ENCODE data around the gene AVPR1B. TPM values are rescaled to one million over a fixed set of nuclear protein-coding genes. Genes with fewer than 3 reads are reported as not detected.

AVPR1B gene
- total RNA-seq, 1 donor from 2014 or later = not detected

- DNase-seq (ENCODE audit: low read depth in 2 of 2) = no peak
These were observed 4.4 kb downstream of the AVPR1B start for GRCh38 chr1:206112600-206113301.

GRCh38 chr1:206111271-206111927, 5.8 kb downstream of the AVPR1B start:
- no peak for DNase-seq (ENCODE audit: low read depth in 2 of 2)

- DNase-seq (ENCODE audit: low read depth in 2 of 2) = no peak
These were observed 6.4 kb downstream of the AVPR1B start for GRCh38 chr1:206110820-206111219.

DNA sequence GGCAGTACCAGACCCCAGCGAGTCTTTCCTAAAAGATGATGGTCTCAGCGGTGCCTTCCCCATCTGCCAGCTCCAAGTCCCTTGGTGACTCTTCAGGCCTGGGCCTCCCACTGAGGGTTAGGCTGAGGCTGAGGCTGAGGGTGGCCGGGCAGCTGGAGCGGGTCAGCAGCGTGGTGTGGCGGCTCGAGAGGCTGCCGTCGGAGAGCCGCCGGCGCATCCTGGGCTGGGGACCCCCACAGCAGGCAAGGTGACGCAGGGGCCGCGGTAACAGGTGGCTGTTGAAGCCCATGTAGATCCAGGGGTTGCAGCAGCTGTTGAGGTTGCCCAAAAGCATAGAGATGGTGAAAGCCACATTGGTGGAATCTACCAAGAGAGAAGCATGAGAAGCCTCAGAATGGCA, 7.0 kb downstream of the AVPR1B start:
- DNase-seq (ENCODE audit: low read depth in 2 of 2) = no peak

DNA sequence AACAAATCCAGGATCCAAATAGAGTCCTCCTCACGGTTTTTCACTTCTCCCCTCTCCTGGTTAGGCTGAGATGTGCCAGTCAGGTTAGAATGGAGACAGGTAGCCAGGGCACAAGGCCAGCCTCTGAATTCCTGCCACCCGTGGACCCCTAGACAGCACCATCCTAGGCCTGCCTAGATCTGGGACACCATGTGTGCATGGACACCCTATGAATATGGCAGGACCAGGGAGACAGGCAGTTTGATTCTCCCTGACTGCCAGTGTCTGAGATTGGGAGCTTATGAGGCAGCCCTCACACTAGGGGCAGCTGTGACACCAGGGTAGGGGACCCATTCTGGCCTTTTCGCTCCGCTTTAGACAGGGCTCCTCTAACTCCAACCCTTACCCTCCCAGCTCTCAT, 7.5 kb downstream of the AVPR1B start:
- no peak for DNase-seq (ENCODE audit: low read depth in 2 of 2)

- DNase-seq (ENCODE audit: low read depth in 2 of 2) = no peak
These were observed 8.6 kb downstream of the AVPR1B start for GRCh38 chr1:206108635-206109034.

- no peak for DNase-seq (ENCODE audit: low read depth in 2 of 2)
These were observed 10.0 kb downstream of the AVPR1B start for GRCh38 chr1:206107168-206107544.

DNA sequence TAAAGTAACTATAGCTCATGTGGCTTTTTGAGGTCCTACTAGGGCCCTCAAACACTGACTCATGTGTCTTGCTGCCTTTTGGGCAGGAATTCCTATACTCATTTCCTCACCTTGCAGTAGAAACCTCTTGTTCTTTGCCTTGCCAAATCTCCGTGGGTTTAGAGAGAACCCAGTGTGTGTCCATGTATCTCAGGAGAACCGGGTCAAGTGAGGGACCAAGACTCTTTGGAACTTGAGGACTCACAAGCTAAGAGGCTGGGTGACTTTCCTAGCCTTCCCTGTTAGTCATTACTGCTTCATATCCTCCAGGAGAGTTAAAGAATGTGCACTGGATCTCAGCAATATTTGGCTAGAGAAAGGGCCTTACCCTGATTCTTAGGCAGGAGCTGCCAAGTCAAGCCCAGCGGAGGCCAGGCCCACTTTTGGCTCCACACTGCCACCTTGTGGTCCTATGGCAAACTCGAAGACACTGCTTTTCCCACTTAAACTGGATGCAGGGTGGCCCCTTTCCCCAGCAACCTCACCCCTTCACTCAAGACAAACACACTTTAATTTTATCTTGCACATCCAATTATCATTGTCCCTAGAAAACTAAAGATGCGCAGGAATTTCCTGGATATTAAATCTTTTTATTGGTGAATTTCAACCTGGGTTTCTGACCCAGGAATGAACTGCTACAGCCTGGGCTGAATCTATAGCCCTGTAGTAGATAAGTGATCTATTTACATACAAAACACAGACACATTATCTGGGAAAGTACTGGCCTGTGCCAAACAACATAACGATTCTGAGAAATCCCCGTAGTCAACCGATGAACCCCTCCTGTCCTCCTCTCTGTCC, 10.6 kb downstream of the AVPR1B start:
- peak; percentile 77 to 80 for DNase-seq (ENCODE audit: low read depth in 2 of 2)

GRCh38 chr1:206105464-206105995, 11.7 kb downstream of the AVPR1B start:
- peak in 1 of 2 donors; percentile 18 for DNase-seq (ENCODE audit: low read depth in 2 of 2)

DNA sequence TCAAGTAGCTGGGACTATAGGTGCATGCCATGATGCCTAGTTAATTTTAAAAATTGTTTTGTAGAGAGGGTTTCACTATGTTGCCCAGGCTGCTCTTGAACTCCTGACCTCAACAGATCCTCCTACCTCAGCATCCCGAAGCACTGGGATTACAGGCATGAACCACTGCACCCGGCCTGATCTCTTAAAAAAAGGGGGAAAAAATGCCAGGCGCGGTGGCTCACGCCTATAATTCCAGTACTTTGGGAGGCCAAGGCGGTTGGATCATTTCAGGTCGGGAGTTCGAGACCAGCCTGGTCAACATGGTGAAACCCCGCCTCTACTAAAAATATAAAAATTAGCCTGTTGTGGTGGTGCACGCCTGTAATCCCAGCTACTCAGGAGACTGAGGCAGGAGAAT, 13.2 kb downstream of the AVPR1B start:
- DNase-seq (ENCODE audit: low read depth in 2 of 2) = no peak

GRCh38 chr1:206102292-206102936, 14.8 kb downstream of the AVPR1B start:
- DNase-seq (ENCODE audit: low read depth in 2 of 2) = peak in 1 of 2 donors; percentile 28

GRCh38 chr1:206101351-206102045, 15.7 kb downstream of the AVPR1B start:
- no peak for DNase-seq (ENCODE audit: low read depth in 2 of 2)

- no peak for DNase-seq (ENCODE audit: low read depth in 2 of 2)
These were observed 16.9 kb downstream of the AVPR1B start for GRCh38 chr1:206100226-206100815.

GRCh38 chr1:206098242-206098919, 18.8 kb downstream of the AVPR1B start:
- no peak for DNase-seq (ENCODE audit: low read depth in 2 of 2)

DNA sequence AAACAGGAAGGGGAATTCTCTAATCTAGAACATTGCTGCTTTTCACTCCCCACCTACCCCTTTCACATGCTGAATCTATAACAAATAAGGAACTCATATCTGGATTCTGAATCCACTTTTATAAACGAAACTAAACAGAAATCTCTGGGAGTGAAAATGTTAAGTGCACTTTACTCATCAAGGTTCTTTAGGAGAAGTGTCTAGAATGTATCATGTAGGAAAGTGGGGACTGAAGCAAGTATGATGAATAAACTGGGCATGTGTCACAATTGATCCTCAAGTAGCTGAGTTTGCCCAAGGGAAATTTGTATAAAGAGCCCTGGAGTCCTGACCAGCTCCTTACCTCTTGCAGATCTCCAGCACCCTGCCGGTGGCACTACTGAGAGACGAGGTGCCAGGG, 19.8 kb downstream of the AVPR1B start:
- DNase-seq (ENCODE audit: low read depth in 2 of 2) = no peak

DNA sequence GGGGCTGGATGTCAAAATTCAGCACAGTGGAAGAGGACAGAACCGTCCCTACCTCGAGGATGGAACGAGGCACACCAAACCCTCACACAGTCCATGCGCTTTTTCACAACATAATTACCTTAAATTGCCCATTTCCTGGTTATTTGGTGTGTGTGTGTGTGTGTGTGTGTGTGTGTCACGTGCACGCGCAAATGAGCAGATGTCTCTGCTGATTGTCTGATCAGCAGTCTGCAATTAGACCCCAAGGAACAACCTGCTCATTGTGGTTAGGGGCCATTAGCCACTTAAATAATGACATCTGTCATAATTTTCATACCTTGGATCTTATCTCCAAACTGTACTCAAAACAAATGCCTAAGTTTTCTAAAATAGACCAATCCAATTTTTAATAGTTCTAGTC, 23.2 kb downstream of the AVPR1B start:
- no peak for DNase-seq (ENCODE audit: low read depth in 2 of 2)

- DNase-seq (ENCODE audit: low read depth in 2 of 2) = no peak
These were observed 27.8 kb downstream of the AVPR1B start for GRCh38 chr1:206089341-206089740.

- no peak for DNase-seq (ENCODE audit: low read depth in 2 of 2)
These were observed 30.1 kb downstream of the AVPR1B start for GRCh38 chr1:206087091-206087490.

DNA sequence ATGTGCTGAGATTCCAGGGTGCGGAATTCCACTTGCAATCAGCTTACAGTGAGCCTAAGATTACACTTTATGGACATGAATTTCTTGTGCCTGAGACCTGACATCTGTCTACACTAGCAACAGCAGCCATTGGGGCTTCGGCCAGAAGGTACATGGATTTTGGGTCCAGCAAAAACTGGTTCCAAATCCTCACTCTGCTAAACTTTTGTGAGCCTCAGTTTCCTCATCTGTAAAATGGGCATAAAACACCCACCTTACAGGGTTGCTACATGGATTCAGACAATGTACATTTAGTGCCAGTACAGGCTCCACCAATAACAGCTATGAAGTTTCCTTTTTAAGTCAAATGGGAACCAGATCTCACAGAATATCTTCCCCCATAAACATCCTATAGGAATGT, 33.4 kb downstream of the AVPR1B start:
- no peak for DNase-seq (ENCODE audit: low read depth in 2 of 2)

All from lung microvascular endothelial cell (primary cell).